NCI-H146 treated with DMSO at 0.1 percent for 48 hours (cell line): ENCODE data around the gene TTLL8.
"Not testable (repeated sequence)": the region's sequence is repeated elsewhere in the genome, so short reads cannot be mapped to it uniquely, and the experiment has no call there.

Experiments used
- DNase-seq: peaks from one replicate; lab custom pipeline; 2025; ENCODE audit not compliant: unreplicated experiment; lab: John Stamatoyannopoulos, UW

The TTLL8 gene

DNA sequence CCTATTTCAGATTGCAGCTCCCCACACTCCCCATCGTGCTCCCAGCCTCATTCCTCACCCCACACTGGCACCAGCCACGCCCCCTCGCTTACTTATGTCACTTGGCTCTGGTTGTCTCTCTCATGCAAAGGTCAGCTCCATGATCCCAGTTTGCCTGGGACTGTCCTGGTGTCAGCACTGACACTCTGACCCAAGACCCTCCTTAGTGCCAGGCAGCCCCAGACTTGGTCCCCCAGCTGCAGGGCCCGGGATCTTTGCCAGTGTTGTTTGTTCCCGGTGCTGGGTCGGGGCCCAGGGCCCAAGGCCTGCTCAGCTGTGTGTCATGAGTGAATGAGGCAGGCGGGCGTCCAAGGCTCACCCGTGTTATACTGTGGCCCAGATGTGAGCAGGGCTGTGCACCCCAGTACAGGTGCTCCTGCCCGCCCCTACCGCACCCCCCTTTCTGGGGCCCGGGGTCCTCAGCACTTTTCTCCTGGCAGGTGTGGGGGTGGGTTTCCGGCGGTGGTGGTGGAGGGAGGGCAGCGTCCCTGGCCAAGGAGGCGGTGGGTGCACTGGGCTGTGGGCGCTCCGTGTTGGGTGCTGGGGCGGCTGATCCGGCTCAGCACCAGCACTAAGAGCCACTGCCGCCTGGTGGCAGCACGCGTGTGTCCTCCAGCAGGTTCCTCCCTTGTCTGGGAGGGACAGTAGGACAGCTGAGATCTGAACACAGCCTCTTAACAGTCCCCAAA, 65.0 kb downstream of the TTLL8 start:
- no peak for DNase-seq

DNA sequence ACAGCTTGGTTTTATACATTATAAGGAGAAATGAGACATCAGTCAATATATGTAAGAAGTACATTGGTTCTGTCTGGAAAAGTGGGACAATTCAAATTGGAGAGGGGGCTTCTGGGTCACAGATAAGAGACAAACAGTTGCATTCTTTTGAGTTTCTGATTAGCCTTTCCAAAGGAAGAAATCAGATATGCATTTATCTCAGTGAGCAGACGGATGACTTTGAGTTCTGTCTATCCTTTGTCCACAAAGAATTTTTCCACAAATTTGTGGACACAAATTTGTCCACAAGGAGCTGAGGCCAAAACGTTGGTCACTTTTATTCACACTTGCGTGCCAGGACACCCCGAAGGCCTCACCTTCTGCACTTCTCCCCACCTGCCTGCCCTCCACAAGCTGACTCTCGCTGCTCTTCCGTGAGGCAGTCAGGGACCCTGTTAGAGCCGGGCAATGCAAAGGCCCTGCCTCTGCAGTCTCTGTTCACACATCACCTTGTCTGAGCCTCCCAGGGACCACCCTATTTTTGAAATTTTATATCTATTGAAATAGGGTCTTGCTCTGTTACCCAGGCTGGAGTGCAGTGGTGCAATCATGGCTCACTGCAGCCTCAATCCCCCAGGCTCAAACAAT, 66.1 kb downstream of the TTLL8 start:
- DNase-seq, result no peak

DNA sequence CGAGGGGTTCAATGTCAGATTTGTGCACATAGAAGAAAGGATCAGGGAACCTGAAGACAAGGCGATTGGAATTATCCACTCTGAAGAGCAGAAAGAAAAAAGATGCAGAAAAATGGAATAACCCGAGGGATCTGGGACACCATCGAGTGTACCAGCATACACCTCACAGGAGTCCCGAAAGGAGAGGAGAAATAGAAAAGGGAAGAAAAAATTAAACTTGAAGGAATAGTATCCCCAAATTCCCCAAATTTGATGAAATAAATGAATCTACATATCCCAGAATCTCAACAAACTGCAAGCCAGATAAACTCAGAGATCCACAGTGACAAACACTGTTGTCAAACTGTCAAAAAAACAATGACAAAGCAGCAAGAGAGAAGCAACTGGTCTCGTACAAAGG, 66.9 kb downstream of the TTLL8 start:
- DNase-seq, result no peak

DNA sequence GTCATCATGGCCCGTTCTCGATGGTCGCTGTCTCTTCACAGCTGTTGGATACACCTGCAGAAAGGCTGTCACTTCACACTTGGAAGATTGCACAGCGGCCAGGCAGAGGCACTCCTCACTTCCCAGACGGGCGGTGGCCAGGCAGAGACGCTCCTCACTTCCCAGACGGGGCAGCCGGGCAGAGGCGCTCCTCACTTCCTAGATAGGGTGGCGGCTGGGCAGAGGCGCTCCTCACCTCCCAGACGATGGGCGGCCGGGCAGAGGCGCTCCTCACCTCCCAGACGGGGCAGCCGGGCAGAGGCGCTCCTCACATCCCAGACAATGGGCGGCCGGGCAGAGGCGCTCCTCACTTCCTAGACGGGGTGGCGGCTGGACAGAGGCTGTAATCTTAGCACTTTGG, 68.3 kb downstream of the TTLL8 start:
- DNase-seq, result not testable (repeated sequence)

DNA sequence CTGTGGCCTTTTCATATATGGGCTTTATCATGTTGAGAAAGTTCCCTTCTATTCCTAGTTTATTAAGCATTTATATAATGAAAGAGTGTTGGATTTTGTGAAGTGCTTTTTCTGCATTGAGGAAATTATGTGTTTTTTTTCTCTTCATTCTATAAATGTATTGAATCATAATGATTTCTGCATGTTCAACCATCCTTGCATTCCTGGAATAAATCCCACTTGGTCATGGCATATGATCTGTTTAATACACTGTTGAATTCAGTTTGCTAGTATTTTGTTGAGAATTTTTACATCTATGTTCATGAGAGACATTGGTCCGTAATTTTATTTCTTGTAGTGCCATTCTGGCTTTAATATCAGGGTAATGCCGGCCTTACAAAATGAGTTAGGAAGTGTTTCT, 71.8 kb downstream of the TTLL8 start:
- DNase-seq, result no peak

DNA sequence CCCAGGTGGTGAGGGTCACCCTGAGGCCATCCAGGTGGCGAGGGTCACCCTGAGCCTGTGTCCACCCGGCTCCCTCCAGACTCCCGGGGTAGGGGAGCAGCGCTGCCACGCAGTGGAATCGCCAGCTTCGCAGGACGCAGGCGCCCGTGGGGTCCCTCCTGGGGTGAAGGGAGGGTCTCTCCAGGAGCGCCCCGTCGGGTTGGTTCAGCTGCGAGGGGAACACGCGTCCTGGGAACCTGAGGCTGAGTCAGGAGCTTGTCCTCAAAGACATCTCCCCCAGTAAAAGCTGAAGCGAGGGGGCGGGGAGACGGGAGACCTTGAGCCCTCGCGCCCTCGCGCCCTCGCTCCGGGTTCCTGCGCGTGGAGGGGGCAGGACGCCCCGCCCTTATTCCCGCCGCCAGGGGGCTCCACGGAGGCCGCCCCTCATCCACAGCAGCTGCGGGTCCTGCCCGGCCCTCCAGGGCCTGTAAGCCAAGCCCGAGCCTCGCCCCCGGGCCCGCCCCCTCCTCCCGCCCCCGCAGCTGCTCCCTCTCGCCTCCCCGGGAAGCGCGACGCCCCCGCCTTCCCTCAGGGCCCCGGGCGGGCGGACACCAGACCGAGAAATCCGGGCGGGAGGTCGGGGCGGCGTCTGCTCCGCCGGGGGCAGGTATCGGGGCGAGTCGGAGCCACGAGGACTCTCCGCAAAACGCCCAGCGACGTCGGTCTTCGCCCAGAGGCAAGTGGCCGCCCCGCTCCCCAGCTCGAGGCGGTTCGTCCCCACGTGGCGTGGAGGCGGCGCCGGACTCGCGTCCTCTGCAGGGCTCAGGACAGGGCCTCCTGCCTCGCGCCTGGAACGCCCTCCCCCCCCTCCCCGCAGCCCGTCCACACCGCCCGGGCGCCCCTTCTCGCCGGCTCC, 74.7 kb downstream of the TTLL8 start:
- no peak for DNase-seq

DNA sequence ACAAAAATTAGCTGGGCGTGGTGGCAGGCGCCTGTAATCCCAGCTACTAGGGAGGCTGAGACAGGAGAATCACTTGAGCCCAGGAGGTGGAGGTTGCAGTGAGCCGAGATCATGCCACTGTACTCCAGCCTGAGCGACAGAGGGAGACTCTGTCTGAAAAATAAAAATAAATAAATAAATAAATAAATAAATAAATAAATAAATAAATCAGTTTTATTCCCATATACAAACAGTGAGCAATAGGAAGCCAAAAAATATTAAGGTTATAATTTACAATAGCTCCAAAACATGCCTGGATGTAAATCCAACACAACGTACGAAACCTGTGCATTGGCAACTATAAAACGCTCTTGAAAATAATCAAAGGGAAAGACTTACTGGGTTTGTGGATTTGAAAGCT, 76.3 kb downstream of the TTLL8 start:
- not testable (repeated sequence) for DNase-seq

DNA sequence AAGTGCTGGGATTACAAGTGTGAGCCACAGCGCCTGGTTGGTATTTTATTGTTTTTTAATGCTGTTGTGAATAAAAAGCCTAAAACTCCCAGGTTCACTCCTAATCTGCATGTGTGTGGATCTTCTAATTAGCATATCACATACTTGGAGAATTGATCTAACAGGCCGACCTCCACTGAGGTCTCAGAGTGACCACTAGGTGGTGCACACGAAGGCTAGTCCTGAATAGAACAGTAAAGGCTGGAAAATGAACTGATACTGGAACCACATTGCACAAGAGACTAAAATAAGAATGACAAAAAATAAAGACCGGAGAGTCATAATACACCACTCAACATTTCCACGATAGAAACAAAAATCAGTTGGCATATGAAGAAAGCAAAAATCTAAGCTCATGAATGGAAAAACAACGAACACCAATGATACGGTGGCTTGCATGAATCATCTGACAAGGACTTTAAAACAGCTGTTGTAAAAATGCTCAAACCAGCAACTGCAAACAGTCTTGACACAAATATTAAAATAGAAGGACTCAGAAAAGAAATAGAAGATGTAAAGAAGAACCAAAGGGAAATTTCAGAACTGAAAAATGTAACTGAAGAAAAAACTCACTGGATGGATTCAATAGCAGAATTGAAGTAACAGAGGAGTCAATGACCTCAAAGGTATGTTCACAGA, 78.4 kb downstream of the TTLL8 start:
- DNase-seq, result no peak

DNA sequence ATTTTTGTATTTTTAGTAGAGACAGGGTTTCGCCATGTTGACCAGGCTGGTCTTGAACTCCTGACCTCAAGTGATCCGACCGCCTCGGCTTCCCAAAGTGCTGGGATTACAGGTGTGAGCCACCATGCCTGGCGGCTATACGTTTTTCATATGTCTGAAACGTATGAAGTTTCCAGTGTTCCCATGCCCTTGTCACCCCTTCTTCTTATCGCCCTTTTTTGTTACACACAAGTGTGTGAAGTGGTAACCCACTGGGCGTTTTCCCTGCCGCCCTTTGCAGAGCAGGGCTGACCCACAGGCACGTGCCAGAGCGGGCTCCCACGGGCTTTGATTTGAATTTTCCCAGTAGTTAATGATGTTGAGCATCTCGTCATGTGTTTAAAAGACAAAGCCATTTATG, 80.5 kb downstream of the TTLL8 start:
- DNase-seq, result no peak

DNA sequence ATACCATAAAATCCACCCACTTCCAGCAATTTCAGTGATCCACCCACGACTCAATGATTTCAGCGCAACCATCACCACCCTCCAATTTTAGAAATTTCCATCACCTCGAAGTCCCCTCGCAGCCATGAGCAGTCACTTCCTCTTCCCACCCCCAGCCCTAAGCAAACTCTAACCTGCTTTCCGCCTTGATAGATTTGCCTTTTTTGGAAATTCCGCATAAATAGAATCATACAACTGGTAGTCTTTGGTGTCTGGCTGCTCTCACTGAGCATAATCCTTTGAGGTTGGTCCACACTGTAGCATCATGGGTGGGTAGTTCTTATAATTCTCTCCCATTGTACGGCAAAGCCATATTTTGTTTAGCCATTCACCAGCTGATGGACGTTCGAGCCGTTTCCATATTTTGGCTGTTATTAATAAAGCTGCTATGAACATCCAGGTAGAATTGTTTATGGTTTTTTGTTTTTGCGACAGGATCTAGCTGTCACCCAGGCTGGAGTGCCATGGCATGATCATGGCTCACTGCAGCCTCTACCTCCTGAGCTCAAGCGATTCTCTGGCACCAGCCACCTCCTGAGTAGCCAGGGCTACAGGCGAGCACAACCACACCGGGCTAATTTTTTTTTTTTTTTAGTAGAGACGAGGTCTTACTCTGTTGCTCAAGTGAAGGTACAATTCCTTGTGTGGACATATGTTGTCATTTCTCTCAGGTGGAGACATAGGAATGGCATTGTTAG, 81.5 kb downstream of the TTLL8 start:
- DNase-seq, result no peak

DNA sequence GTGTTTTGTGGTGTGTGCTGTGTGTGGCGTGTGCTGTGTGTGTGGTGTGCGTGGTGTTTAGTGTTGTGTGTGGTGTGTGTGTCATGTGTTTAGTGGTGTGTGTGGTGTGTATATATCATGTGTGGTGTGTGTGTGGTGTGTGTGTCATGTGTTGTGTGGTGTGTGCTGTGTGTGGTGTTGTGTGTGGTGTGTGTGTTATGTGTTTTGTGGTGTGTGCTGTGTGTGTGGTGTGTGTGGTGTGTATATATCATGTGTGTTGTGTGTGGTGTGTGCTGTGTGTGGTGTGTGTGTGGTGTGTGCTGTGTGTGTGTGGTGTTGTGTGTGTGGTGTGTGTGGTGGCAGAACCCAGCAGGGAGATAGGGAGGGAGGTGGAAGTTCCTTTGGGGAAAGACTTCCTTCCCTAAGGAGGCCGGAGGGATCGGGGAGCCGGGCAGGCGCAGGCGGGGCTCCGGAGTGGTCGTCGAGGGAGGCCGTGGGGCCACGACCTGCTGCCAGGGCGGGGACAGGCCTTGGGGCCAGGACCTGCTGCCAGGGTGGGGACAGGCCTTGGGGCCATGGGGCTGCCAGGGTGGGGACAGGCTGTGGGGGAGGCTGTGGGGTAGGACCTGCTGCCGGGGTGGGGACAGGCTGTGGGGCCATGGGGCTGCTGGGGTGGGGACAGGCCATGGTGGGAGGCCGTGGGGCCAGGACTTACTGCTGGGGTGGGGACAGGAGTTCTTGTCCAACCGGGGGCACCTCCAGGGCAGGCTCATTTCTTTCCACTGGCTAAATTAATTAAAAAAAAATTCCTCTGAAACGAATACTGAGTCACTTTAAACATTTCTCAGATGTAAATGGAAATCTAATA, 82.3 kb downstream of the TTLL8 start:
- no peak for DNase-seq

DNA sequence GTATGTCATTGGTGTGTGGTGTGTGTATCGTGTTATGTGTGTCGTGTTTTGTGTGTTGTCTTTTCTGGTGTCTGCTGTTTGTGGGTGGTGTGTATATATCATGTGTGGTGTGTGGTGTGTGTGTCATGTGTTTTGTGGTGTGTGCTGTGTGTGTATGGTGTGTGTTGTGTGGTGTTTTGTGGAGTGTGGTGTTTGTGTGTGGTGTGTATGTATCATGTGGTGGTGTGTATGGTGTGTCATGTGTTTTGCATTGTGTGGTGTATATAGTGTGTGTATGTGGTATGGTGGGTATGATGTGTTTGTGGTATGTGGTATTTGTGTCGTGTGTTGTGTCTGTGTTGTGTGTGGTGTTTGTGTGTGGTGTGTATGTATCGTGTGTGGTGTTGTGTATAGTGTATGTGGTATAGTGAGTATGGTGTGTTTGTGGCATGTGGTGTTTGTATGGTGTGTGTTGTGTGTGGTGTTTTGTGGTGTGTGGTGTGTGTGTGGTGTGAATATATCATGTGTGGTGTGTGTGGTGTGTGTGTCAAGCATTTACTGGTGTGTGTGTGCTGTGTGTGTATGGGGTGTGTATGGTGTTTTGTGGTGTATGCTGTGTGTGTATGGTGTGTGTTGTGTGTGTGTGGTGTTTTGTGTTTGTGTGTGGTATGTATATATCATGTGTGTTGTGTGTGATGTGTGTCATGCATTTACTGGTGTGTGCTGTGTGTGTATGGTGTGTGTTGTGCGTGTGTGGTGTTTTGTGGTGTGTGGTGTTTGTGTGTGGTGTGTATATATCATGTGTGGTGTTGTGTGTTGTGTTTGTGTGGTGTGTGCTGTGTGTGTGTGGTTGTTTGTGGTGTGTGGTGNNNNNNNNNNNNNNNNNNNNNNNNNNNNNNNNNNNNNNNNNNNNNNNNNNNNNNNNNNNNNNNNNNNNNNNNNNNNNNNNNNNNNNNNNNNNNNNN, 84.8 kb downstream of the TTLL8 start:
- no peak for DNase-seq

DNA sequence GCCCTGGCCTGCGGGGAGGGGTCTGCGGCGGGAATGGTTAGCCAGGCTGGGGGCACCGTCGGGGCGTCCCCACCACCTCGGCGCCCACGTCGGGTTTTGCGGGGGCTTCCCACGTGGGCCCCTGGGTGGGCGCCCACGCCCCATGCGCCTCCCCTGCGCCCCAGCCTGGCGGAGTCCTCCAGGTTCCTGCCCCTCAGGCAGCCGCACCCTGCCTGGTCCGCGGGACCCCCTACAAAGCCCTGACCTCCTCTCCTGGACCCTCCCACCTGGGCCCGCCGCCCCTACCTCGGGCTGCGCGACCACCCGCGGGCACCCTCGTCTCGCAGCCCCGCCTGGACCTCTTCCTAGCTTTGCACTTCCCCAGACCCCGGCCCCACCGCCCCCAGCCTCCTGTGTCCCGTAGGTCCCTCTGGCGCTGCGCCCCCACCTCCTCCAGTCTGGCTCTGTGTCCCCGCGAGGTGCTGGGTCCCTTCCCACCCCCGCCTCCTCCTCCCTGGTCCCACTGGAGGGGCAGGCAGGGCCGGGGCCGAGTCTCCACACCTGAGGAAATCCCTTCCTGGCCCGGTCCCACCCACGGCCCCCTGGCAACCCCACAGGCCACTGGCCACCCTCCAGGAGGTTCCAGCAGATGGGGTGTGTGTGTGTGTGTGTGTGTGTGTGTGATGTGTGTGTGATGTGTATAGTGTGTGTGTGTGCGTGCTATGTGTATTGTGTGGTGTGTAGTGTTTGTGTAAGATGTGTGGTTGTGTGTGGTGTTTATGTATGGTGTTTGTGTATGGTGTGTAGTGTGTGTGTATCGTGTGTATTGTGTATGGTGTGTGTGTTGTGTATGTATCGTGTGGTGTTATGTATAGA, 85.7 kb downstream of the TTLL8 start:
- DNase-seq, result no peak

DNA sequence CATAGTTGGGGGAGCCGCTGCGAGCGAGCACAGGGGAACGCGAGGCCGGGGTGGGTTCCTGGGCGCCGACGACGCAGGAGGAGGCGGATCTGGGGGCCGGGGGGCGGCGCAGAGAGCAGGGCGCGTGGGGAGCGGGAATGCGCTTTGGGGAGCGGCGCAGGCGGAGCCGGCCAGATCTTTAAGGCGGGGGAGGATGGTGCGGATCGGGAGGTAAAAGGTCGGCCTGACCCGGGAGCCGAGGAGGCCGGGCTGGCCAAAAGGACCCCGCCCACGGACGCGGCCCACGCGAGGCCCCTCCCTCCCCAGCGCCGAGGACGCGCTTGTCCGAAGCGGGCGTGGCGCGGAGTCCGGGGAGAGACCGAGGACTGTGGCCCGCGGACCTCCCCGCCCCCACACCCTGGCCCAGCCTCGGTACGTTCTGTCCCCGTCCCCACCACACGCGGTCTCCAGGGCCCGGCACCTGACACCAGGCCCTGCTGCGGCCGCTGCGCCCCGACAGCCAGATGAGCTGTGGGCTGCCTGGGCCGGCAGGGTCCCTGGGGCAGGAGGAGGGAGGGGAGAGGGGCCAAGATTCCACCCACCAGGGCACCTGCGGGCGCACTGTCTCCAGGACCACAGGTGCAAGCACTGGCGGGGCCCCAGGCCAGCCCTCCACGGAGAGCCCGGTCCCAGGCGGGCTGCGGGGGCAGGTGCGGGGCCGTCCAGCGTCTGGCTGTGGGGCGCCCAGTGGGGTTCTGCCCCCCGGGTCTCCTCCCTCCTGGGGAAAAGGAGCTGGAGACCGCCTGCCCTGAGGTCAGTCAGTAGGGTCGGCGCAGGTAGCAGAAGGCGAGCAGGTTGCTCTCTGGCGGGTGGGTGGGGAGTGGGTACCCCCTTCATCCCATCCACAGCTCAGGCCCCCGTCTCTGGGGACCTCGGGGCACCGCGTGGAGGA, 86.6 kb downstream of the TTLL8 start:
- DNase-seq, result no peak

DNA sequence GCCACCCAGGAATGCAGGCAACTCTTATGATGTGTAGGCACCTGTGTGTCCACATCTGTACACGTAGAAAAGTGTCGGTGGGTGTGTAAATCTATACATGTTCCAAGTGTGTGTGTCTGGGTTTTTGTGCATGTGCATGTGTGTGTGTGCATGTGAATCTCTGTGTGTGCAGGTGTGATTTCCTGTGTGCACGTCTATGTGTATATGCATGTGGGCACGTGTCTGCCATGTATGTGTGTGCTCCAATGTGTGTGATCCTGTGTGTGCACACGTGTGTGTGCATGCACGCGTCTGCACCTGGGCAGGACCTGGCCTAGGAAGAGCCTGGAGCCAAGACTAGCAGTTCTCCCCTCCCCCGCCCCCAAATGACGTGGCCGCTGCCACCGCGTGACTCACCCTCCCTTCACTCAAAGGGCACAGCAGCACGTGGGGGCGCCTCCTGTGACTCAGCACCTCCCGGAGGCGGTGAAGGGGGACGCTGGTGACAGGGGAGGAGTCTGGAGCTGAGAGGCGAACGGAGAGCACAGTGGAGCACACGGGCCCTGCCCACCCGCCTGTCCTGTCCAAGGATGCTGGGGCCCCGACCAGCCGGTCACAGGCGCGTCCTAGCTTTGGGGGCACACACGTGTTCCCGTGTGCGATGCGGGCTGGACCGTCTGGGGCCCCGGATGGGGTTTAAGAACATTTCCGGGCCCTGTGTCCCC, 87.4 kb downstream of the TTLL8 start:
- no peak for DNase-seq
